T-helper 2 cell treated with Interferon-gamma antibody and Interleukin-4, amounts not matched to agents 100 ng/mL and 5 ng/mL, for 36 hours (primary cell): Measurements from ENCODE around the gene LAYN. TPM values are rescaled to one million over a fixed set of nuclear protein-coding genes. Genes with fewer than 3 reads are reported as not detected.

ENCODE experiments used
- intact Hi-C: fragments of 100-400 bp; cut with micrococcal nuclease; formaldehyde crosslinking; loops from one replicate; pipeline ENCODE4 v1.15.1; 2023
- total RNA-seq: library from RNA; stranded (reverse); gene quantifications from 2 replicates; pipeline ENCODE4 v1.2.3, GENCODE V29; 2022

LAYN gene, protein sequence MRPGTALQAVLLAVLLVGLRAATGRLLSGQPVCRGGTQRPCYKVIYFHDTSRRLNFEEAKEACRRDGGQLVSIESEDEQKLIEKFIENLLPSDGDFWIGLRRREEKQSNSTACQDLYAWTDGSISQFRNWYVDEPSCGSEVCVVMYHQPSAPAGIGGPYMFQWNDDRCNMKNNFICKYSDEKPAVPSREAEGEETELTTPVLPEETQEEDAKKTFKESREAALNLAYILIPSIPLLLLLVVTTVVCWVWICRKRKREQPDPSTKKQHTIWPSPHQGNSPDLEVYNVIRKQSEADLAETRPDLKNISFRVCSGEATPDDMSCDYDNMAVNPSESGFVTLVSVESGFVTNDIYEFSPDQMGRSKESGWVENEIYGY
- total RNA-seq: 1.1 and 1.3 TPM in 2 replicates

DNA sequence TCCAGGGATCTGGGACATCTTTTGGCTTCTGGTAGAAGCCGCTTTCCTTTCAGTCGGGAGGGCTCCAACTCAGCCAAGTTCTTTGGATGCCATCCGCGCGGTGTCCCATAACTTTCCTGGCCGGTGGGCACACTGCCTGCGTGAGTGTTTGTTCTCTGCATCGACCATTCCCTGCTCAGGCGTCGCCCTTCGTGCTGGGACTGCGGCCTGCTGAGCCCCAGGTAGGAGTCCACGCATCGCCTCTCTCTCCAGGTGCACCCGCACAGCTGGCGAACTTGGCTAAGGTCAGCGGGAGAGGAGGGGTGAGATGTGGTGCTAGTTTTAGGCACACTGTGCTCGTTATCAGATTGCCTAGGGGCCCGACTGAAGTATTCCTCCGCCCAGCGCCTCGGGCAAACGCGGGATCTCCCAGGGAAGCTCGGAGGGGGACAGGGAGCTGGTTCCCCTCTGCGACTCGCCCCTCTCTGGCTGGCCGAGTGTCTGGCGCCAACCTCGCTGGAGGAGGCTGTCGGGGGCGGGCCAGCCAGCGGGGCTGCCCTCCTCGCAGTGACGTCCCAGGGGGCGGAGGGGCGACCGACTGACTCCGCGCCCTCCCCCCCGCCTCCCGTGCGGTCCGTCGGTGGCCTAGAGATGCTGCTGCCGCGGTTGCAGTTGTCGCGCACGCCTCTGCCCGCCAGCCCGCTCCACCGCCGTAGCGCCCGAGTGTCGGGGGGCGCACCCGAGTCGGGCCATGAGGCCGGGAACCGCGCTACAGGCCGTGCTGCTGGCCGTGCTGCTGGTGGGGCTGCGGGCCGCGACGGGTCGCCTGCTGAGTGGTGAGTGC lies at the start of gene LAYN:
Gene LAYN (plus strand): TSS at position 607 of the 823 bp plus-strand sequence. CDS start 124 bp downstream, at position 731.
- intact Hi-C loops: no loop called here

- intact Hi-C loops: no loop called here
Measured at GRCh38 chr11:111494040-111494439, 46.5 kb upstream of the LAYN start.

DNA sequence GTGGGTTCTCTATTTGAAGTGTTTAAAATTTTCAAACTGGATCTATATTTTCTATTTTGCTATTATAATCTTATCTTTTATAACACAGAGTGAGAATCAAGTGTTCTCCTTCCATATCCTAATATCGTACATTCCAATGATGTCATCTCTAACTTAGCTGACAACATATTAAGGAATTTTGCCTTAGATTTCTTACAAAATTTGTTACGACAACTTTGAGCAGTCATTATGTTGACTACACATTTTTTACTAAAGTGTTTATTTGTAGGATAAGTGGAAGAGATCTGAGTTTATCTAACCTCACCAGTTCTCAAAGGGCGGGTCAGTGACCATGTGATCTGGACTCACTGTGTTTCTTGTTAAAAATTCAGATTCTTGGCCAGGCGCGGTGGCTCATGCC lies 41.0 kb upstream of the LAYN start:
- intact Hi-C loops: no loop called here

DNA sequence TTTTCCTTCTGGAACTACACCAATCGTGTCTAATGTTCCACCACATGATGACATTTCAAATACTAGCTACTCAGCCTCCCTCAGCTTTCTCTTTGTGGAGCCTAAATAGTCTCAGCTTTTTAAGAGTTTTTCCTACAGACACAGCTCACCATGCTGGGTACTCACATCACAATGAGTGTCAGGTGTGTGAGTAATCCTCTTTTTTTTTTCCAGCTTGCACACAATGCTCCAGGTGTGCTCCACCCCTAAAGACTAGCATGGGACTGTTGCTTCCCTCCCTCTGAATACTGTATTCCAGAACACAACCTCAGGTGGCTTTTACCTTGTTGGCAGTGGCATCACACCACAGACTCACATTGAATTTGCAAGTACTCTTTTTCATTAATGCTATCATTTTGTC lies 40.0 kb upstream of the LAYN start:
- intact Hi-C loops: no loop called here

DNA sequence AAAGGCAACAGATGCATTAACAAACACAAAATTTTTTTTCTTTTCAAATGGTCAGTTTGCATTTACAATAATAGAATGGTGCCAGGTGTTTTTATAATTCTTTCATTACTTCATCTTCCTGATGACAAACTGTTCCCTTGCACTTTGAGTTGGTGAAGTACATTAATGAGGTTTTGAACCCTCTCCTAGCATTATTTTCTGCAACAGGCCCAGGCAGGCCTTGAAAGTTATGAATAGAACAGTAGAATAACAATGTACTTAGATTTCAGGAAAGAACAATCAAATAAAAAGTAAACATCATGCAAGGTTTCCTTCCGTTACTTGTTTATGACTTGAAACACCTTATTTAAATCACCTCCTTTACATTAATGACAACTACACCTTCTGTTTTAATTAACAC lies 37.9 kb upstream of the LAYN start:
- intact Hi-C loops: no loop called here

DNA sequence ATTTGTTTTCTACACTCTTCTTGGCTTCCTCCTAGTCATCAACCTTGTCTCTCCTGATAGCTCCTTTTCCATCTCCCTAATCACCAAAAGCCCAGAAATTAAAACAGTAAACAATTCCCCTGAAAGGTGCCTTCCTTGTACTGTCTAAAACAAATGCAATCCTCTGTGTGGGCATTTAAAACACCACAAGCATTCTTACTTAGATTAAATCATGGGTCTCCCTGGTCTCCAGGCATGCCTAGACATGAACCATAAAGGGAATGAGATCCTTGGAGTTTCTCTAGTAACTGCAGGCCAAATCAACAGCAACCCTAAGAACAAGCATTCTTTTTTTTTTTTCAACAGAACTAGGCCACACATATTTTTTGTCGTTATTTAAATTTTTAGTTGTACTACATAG lies 30.2 kb upstream of the LAYN start:
- intact Hi-C loops: no loop called here

DNA sequence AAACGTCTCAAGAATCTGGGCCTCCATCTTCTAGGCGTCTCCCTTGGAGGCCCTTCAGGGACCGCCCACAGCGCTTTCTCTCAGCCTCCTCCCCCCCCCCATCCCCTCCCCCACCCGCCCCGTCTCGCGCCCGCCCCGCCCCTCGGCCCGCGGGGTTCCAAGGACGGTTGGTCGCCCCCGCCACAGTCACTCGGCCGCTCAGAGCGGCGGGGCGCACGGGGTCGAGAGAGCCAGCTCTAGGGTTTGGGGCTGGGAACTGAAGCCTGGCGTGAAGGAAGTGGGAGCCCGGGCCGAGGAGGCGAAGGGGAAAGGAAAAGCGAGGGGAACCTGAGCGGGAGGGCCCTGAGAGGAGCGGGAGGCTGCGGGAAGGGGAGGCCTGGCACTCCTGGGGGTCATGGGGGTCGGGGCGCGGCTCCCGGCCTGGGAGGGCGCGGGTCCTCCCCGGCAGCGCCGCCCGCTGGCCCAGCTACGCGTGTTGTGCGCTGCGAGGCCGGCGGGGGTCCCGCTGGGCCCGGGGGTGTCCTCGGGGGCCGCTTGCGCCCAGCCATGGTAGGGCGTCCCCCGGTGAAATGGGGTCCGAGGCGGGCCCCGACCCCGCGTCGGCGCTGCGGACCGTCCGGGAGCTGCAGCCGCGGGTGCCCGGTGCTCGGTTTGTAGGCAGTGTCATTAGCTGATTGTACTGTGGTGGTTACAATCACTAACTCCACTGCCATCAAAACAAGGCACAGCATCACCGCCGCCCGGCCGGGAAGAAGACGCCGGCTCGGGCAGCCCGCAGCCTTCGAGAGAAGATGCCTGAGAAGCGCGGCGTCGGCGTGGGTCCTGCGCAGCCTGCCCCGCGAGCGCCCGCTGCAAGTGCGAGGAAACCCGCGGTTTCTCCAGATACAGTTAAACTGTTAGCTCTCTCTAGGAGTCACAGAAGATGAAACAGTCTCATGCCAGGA lies 28.0 kb upstream of the LAYN start, which contains the start of gene BTG4:
Gene BTG4 (minus strand): TSS at position 91 of the 944 bp plus-strand sequence. CDS start 13,610 bp downstream, outside the sequence.
- intact Hi-C loops: no loop called here

DNA sequence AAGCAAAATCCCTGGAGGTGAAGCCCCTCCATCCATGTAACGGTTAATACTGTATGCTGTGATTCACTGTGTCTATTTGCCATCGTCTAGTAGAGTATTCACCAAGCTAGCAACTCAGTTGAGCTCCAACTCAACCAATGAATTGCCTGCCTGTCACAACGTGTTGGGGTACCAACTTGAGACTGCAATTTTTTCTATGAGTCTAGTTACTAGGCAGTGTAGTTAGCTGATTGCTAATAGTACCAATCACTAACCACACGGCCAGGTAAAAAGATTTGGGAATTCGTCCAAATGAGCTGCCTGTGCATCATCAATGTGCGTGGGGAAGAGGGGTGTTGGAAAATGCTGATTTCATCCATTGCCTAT lies 27.3 kb upstream of the LAYN start:
- intact Hi-C loops: no loop called here

DNA sequence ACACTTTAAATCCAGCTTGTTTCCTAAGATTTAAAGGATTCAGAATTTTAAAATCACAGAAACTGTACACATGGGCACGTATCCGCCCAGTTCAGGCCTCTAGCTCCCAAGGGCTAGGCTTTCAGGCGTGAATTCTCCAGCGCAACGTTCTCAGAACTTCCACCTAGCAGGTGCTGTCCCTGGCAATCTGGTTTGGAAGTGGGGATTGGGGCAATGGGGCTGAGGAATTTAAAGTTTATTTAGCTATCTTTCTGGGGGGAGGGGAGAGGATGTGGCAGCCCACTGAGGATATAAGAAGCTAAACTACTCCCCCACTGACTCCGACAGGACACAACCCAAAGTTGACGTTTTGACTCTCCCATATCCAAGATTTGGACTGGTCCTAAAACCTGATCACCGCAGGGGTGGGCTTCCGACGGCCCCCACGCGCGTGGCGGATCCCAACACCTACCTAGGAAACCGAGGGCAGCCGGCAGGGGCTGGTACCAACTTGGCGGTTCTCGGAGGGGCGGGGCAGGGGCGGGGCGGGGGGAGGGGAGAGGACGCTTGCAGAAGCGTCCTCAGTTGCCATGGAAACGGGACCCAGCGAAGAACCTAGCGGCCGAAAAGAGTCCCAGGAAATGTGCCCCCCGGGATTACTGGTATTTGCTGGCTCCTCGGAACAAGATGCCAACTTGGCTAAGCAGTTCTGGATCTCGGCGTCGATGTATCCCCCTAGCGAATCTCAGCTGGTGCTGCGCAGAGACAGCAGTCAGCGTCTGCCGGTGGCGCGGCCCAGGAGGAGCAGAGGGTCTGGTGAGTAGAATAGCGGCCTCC lies 26.1 kb upstream of the LAYN start, which contains the start of gene HOATZ:
Gene HOATZ (plus strand): TSS at position 563 of the 816 bp plus-strand sequence. CDS start 7 bp downstream, at position 570.
- intact Hi-C loops: no loop called here

DNA sequence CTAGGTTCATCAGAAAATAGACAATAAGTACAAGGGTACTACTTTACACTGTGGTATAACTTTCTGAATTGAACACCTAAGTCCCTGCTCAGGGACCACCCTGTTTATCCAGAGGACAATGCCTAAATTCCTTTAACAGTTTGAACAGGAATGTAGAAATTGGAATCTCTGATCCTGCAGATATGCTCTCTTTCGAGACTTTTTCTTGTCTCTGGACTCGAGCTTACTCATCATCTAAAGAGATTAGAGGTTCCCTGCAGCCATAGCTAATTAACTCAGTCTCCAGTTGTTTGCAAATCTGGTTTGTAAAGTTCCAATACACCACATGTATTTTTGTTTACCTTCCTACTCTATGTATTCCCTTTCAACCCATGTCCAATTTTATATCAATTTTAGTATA lies 24.9 kb upstream of the LAYN start:
- intact Hi-C loops: no loop called here

- intact Hi-C loops: no loop called here
Measured at GRCh38 chr11:111518668-111519067, 21.9 kb upstream of the LAYN start.

DNA sequence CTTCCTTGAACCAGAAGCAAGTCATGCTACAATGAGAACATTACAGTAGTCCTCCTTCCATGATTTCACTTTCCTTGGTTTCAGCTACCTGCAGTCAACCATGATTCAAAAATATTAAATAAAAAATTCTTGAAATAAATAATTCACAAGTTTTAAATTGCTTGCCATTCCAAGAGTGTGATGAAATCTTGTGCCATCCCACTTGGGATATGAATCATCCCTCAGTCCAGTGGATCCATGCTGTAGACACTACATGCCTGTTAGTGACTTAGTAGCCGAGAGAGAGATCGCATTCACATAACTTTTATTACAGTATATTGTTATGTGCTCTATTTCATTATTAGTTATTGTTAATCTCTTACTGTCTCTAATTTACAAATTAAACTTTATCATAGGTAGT lies 20.0 kb upstream of the LAYN start:
- intact Hi-C loops: no loop called here

DNA sequence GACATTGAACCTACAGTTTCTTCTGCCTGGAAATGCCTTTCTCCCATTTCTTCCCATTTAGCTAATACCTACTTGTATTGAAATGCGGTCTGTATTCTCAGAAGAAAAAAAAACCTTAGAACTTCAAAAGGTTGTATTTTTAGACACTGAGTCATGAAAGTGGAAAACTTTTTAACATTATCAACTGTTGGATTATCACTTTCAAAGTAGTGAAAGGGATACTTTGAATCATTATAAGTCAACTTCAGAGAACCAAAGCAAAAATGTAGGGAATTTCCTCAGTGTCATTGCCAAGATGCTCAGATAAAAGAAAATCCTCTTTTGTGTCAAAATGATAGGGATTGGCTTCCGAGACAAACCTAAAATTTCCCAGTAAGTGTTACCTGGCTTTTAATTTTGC lies 19.4 kb upstream of the LAYN start:
- intact Hi-C loops: no loop called here

DNA sequence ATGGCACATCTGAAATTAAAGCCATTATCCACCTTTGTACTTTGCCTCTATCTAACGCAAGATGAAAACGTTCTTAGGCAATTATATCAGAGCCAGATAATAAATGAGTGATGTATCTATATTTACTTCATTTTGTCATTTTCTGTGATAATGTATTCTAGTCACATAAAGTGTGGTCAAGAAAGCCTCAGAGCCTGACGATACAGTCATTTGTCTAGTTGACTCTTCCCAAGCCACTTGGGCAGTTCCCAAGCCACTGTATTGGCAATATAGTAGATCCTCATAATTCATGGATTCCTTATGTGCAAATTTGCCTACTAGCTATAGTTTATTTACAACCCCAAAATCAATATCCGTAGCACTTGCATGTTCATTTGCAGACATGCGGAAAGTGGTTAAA lies 18.1 kb upstream of the LAYN start:
- intact Hi-C loops: no loop called here

GRCh38 chr11:111523343-111523742 lies 17.2 kb upstream of the LAYN start:
- intact Hi-C loops: no loop called here

DNA sequence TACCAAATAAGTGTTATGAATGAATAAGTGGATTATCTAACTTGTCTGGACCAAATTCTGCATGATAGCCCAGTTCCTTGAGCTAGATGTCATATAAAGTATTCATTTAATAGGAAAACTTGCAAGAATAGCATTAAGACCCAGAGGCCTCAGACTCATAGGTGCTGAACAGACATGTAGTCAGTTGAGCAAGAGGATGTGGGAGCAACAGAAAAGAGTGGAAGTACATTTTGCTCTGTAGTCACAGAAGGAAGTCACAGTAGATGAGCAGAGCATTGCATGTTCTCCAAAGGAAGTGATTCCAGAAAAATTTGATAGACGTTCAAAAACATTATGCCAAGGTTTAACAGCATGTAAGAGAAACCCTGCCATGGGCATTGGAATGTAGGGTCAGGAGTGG lies 16.5 kb upstream of the LAYN start:
- intact Hi-C loops: no loop called here

DNA sequence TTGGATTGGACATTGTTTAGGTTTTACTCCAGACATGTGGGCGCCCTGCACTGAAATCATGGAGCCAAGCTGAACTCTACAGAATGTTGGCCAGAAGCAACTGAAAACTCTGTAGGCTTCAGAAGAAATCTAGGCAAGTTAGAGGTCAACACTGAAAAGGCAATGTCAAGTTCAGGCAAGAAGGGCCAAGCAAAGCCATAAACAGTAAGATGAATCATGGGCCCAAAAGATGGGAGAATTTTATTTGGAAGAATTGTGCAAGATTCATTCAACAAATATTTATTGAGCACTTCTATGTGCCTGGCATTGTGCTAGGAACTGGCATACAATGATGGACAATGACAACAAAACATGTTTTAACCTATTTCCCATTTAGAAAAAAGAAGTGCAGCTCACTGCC lies 15.1 kb upstream of the LAYN start:
- intact Hi-C loops: no loop called here

DNA sequence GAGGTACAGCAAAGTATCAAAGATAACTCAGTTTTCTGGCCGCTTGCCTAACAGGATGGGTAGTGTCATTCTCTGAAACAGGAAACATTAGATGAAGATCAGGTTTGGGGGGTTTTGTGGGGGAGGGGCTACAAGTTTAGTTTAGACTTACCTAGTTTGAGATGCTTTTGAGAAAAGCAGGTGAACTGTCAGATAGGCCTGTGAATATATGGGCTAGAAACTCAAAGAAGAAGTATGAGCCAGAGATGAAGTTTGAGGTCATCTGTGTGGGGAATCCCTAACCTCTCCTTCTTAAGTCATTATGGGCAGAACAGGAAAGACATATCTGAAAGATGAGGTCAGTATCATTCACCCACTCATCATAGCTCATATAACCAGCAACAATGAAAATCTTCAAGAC lies 14.0 kb upstream of the LAYN start:
- intact Hi-C loops: no loop called here

DNA sequence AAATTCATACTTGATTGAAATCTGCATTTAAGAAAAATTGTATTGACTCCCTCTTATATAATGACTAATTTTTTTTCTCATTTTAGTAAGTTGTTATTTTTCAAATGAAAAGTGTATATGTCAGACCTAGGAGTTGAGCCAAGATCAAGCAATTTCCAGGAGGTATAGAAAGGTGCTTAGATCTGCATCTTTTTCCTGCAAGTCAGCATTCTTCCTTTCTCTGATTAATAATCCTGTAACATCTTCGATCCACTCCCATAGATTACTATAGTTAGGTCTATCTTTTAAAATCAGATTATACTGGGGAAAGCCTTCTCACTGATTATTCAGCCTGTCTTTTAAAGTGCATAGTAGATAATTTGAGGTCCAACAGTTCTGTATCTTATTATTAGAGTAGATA lies 13.2 kb upstream of the LAYN start:
- intact Hi-C loops: no loop called here

DNA sequence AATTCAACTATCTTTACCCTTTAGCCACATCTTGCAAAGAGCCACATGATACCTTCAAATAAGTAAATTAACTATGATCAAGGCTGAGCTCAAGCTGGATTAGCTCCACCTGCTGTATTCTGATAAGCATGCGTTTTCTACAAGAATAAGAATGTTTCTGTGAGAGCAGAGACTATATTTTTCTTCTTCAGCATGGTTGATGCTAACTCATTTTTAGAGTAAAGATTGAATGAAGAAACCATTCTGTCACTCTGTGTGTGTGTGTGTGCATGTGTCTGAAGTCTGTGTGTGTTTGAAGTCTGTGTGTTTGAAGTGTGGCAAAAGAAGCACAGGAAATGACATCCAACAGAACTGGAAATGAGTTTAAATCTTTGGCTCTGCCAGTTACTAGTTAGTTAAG lies 12.0 kb upstream of the LAYN start:
- intact Hi-C loops: no loop called here
